Neural crest cell (in vitro differentiated cells): ENCODE measurements around the gene DACH1. TPM values are rescaled to one million over a fixed set of nuclear protein-coding genes. Genes with fewer than 3 reads are reported as not detected.

Source experiments
- DNase-seq: peaks from one replicate; pipeline ENCODE4 v3.0.0; 2021; ENCODE audit warnings: low read depth, mixed read lengths, low spot score
- H3K27ac Mint-ChIP-seq: one replicate; pipeline ENCODE4 v1.8.0; 2021; ENCODE audit warnings: mild to moderate bottlenecking, mixed read lengths; ENCODE audit not compliant: unreplicated experiment
- H3K27me3 Mint-ChIP-seq: 2 replicates; pipeline ENCODE4 v1.8.0; 2021; ENCODE audit warnings: low read depth, mild to moderate bottlenecking, mixed read lengths
- H3K36me3 Mint-ChIP-seq: 2 replicates; pipeline ENCODE4 v1.8.0; 2021; ENCODE audit warnings: low read depth, mild to moderate bottlenecking, mixed read lengths
- H3K4me1 Mint-ChIP-seq: 2 replicates; pipeline ENCODE4 v1.8.0; 2021; ENCODE audit warnings: mixed read lengths
- H3K4me3 Mint-ChIP-seq: one replicate; pipeline ENCODE4 v1.8.0; 2021; ENCODE audit warnings: mild to moderate bottlenecking, mixed read lengths
- H3K9me3 Mint-ChIP-seq: 2 replicates; pipeline ENCODE4 v1.8.0; 2021; ENCODE audit warnings: mixed read lengths
- total RNA-seq: library from RNA; stranded (reverse); gene quantifications from 2 replicates; pipeline ENCODE4 v1.2.1, GENCODE V29; 2021
- TF ChIP-seq, protein P1 (sequence below): fragments of 200-600 bp; sonication (generic); conservative IDR thresholded peaks from 2 replicates; pipeline ENCODE4 v1.5.0; 2021; ENCODE audit warnings: antibody characterized with exemption, mild to moderate bottlenecking

Gene DACH1
- total RNA-seq, 1 donor from 2014 or later: 23.7 TPM

DNA sequence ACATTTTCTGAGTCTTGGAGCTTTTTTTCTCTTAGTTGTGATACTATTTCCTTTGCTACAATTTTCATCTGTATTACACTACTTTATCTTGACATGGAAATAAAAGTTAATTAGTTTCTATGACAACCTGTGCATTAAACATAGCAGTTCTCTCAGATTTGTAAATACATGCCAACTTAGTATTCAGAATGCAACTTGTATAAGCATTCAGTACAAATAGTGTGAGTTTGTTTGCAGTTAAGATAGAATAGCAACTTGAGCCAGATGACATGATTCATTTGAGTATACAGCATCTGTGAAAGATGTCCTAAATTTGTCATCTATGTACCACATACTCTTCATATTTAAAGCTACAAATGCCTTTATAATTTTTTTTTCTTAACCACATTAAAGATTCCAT is 98.1 kb downstream of the DACH1 start:
- no peaks in the 10 kb centered on the region for H3K27me3 Mint-ChIP-seq
- H3K36me3 Mint-ChIP-seq: no peaks in the 10 kb centered on the region
- H3K27ac Mint-ChIP-seq: no peak overlapping the region
- no peak overlapping the region for H3K4me3 Mint-ChIP-seq
- peaks cover 6% of the 10 kb centered on the region for H3K4me1 Mint-ChIP-seq
- no peaks in the 10 kb centered on the region for H3K9me3 Mint-ChIP-seq
- no peak for DNase-seq
- TF ChIP-seq, protein P1, sequence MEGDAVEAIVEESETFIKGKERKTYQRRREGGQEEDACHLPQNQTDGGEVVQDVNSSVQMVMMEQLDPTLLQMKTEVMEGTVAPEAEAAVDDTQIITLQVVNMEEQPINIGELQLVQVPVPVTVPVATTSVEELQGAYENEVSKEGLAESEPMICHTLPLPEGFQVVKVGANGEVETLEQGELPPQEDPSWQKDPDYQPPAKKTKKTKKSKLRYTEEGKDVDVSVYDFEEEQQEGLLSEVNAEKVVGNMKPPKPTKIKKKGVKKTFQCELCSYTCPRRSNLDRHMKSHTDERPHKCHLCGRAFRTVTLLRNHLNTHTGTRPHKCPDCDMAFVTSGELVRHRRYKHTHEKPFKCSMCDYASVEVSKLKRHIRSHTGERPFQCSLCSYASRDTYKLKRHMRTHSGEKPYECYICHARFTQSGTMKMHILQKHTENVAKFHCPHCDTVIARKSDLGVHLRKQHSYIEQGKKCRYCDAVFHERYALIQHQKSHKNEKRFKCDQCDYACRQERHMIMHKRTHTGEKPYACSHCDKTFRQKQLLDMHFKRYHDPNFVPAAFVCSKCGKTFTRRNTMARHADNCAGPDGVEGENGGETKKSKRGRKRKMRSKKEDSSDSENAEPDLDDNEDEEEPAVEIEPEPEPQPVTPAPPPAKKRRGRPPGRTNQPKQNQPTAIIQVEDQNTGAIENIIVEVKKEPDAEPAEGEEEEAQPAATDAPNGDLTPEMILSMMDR: no peak

DNA sequence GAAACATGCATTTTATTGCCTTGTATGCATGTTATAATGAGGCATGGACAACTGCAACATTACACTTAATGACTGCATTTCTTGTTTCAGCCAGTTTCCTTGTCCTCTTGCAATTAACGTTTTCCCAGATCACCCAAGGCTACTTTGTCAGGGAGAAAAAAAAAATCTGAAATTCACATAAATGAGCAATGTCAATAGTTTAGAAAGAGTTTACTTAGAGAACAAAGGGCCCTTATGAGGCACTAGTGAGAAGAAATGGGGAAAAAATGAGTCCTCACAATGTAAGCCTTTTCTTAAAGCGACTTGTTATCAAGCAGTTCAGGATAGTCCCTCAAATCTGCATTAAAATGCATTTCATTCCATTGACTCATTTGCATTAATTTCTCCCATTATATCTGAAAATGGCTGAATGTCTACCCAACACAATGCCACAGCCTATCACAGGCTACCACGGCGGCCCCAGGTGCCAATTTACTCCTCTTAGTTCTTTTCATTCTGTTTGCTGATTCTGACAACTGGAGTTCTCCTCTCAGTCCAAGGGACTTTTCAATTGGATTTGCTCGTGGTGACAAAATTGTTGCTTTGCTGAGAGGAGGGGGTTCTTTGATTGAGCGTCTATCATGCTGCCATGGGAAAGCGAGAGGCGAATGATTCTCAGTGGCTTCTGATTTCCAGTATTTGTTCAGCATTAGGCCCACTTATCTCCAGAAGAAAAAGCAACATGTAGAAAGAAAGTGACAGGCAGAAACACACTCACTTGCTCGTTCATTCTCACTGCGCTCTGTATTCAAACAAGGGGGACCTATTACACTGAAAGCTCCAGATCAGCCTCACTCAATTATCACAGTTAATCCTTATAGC is 107.1 kb downstream of the DACH1 start:
- H3K9me3 Mint-ChIP-seq: no peaks in the 10 kb centered on the region
- peaks cover 34% of the 10 kb centered on the region for H3K4me1 Mint-ChIP-seq
- H3K36me3 Mint-ChIP-seq: no peaks in the 10 kb centered on the region
- no peaks in the 10 kb centered on the region for H3K27me3 Mint-ChIP-seq
- TF ChIP-seq, protein P1: no peak
- peak overlapping the region; percentile 60 for H3K4me3 Mint-ChIP-seq
- peak overlapping the region; percentile 57 for H3K27ac Mint-ChIP-seq
- DNase-seq: peak; percentile 19

DNA sequence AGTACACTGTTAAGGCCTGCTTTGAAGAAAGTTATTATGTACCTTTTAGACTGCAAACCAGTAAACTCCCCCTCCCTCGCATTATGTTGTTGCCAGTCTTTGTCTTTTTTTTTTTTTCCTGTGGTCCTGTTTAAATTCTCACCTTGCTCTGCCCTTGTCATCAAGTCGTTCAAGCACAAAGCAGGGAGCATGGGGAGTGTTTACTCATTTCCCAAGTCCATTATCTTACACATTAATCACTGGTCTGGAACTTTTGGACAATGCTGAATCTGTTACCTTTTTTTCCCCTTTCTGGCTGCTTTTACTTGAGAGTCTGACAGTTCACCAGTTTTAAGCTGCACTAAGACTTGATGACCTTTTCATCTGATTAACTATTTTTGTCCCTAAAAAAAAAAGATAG is 108.2 kb downstream of the DACH1 start:
- Mint-ChIP-seq H3K27ac (peak overlapping the region; percentile 1), H3K36me3 (no peaks in the 10 kb centered on the region), H3K4me3 (no peak overlapping the region), H3K27me3 (no peaks in the 10 kb centered on the region), H3K9me3 (no peaks in the 10 kb centered on the region), H3K4me1 (peaks cover 34% of the 10 kb centered on the region)
- no peak for DNase-seq
- TF ChIP-seq, protein P1: no peak

DNA sequence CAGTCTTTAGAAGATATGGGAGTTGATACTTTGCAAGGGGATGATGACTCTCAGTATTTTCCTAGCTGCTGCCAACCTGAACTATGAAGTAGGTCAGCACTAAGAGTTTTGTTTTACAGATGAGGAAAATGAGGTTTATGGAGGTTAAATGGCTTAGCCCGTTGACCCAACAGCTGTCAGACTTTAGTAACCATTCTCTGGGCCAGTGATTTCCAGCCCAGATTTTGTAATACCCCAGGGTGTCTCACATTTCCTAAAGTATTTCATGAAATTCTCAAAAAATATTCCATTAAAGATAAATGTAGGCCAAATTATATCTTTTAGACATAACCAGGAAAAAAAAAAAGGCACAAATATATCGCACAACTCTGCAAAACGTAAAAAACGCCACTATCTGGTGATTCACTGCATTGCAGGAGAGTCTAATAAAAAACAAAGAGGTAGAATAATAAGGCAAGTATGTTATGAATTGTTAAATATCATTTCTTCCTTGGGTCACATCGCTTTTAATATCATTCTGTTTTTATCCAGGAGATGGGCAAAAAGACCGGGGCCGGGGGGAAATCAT is 112.5 kb downstream of the DACH1 start:
- H3K9me3 Mint-ChIP-seq: no peaks in the 10 kb centered on the region
- no peak overlapping the region for H3K4me3 Mint-ChIP-seq
- no peaks in the 10 kb centered on the region for H3K36me3 Mint-ChIP-seq
- H3K27ac Mint-ChIP-seq: no peak overlapping the region
- DNase-seq: no peak
- H3K27me3 Mint-ChIP-seq: no peaks in the 10 kb centered on the region
- peaks cover 36% of the 10 kb centered on the region for H3K4me1 Mint-ChIP-seq
- TF ChIP-seq, protein P1: peak; percentile 36

DNA sequence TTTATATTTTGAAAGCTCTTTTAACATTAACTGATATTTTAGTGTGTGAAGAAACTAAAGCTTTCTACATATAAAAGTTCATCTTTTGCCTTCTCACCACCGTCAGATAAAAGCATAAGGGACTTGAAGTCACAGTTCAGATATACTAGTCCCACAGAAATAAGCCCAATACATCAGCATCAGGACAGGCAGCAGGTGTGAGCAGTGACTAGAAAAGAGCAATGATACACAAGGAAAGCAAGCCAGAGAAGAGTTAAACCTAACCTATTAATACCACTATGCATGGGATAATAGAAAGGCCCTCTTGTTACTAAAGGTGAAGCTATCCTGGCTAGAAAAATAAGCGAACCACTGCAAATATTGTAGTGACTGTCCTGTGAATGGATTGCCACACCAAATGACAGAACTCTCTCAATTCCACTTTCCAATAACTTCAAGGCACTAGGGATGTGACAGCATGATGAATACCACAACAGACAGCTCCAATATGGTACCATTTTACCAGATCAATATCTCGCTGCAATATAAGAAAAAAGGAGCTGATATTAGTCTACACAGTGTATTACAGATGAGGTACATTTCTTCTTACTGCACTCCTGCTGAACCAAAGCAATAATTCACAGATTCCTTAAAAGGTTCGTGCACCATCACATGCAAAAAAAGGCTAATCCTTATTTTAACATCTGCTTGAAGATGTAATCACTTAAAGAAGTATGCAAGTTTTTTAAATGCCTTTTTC is 114.1 kb downstream of the DACH1 start:
- no peaks in the 10 kb centered on the region for H3K27me3 Mint-ChIP-seq
- no peaks in the 10 kb centered on the region for H3K9me3 Mint-ChIP-seq
- DNase-seq: no peak
- H3K36me3 Mint-ChIP-seq: no peaks in the 10 kb centered on the region
- TF ChIP-seq, protein P1: no peak
- H3K27ac Mint-ChIP-seq: no peak overlapping the region
- H3K4me1 Mint-ChIP-seq: peaks cover 34% of the 10 kb centered on the region
- H3K4me3 Mint-ChIP-seq: no peak overlapping the region
